HG02970 (cell line): ENCODE data around the gene SKAP2.

Source experiments
- ATAC-seq: cut with Tn5 transposase; IDR thresholded peaks from one replicate; pipeline ENCODE4 v1.9.1; 2021; ENCODE audit warnings: mild to moderate bottlenecking, moderate library complexity, moderate number of reproducible peaks; ENCODE audit not compliant: unreplicated experiment, low FRiP score

The SKAP2 gene

DNA sequence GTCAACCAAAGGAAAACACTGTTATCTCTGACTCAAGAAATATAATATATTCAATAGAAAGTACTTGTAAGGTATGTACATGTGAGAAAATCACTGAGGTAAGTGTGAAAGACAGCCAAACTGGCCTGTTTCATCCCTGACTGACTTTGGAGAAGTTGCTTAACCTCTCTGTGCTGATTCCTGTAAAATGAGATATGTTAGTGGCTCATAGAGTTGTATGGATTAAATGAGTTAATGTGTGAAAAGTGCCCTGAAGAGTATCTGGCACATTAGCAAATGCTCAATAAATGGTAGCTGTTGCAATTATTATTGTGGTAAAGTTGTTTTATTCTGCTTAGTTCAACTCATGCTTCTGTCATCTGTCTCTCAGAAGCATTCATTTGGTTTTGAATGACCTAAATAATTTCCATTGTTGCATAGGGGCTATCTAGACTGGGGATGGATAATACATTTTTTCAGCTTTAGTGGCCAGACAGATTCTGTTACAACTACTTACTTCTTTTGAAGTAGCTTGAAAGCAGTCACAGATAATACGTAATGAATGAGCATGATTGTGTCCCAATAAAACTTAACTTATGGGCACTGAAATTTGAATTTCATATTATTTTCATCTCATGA is 84.3 kb downstream of the SKAP2 start:
- no peak for ATAC-seq

- no peak for ATAC-seq
Observed at GRCh38 chr7:26777385-26777784, 87.0 kb downstream of the SKAP2 start.

DNA sequence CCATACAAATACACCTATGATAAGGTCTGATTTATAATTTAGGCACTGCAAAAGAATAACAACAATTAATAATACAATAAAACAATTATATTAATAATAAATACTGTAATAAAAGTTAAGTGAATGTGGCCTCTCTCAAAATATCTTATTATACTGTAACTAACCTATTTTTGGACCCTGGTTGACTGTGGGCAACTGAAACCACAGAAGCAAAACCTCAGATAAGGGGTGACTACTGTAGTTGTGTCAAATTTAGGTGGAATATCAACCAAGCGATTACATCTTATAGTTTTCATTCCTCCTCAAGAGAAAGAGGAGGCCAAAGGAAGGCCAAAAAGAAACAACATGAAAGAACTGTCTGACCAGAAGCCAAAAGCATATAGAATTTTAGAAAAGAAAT is 103.9 kb downstream of the SKAP2 start:
- no peak for ATAC-seq

DNA sequence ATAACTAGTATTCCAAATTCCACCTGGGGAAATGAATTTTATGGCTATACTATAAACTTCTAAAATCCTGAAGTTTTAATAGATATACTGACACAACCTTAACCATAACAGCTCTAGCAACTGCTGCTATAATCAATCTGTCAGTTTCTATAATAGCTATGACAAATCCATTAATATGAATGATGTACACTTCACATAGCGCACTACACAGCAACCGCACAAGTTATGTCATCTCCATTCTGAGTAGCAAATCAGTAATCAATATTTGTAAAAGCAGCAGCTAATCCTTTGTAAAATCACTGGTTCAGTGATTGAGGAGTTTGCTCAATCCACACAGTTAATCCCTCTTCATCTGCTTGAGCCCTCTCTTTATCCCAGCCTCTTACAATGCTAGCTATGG is 105.3 kb downstream of the SKAP2 start:
- no peak for ATAC-seq

DNA sequence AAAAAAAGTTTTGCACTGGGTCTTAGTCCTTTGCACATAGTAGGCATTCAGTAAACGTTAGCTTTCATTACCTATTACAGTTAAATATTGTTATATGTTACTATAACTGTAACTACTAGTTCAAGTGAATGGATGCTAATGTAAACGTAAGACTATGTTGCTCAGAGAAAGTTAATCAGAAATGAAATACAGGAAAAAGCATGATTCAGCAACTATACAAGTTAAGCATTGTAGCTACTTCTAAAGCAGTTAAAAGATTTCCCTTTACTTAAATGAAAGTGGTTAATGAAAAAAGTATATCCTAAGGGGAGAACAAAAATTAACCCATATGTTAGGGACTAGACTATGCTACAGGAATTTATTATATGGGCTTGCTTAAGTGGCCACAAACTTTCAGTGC is 121.2 kb downstream of the SKAP2 start:
- ATAC-seq = no peak

GRCh38 chr7:26735976-26736600 is 128.3 kb downstream of the SKAP2 start:
- no peak for ATAC-seq

DNA sequence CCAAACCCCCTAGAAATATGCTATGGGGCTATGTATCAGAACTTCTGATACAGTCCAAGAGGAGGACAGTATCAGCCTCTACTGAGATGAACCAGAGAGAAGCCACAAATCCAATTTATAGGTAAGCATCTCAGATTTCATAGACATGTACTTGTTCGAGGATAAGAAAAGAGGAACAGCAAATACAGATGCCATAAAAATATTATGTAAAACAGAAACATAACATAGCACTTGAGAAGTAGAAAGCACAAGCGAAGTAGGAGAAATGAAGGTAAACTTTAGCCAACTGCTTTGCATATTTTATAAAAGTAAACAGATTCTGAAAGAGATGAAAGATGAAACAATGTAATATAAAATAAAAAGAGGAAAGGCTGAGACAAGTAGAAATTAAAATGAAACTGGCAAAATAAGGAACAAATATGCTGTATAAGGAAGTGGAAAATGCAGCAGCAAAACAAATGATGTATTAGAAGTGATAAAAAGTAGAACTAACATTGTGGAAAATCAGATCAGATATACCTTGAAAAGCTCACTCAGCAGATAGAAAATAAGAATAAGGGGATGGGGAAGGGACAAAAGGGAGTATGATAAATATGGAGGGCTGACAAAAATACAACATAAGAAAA is 135.1 kb downstream of the SKAP2 start:
- no peak for ATAC-seq

GRCh38 chr7:26726051-26726450 is 138.3 kb downstream of the SKAP2 start:
- no peak for ATAC-seq

DNA sequence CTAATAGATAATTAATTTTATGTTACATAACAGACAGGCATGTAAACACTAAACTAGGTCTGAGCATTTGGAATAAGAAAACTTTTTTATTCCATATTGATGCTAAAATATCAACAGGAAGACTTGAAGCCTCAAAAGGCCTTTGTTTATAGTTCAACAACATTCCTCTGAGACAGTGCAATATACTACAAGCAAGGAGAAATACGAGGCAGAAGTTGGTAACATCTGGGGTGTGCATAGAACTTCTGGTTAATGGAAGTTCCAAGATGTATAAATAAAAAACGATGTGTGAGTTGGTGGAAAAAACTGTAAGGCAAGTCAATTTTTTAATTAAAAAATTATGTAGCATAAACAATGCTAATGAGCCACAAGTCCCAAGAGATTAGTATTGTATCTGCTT is 139.6 kb downstream of the SKAP2 start:
- no peak for ATAC-seq

- no peak for ATAC-seq
Observed at GRCh38 chr7:26723129-26723528, 141.3 kb downstream of the SKAP2 start.

- no peak for ATAC-seq
Observed at GRCh38 chr7:26721450-26721849, 142.9 kb downstream of the SKAP2 start.

DNA sequence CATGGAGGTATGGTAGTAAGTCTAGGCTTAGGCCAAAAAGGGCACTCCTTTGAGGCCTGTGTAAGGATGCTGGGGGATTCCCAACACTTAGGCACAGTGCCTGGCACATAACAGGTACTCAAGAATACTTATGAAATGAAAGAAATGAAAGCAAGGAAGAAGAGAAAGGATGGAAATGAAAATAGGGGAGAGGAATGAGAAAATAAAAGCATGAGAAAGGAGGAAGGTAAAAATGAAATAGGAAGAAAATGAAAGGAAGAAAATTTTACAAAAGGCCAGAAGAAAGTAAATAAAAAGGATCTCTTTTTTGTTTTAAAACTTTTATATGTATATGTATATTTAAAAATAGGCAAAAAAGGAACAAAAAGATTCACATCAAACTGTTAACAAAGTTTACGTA is 146.3 kb downstream of the SKAP2 start:
- no peak for ATAC-seq

DNA sequence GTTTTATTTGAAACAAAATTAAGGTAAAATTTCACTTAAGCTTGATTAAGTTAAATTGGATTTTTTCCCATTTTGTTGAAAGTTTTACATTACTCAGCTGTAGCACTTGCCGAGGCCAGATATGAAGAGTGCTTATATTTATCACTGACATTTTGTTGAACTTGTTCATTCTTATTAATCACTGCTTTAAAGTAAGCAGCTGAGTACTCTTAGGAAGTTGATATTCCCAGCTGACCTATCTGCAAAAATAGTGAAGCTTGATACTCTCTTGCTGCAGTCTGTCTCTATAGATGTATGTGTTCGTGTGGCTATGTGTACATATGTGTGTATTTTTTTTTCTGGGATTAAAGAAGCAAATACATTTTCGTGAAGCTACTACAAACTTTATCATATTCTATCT is 150.0 kb downstream of the SKAP2 start:
- no peak for ATAC-seq

DNA sequence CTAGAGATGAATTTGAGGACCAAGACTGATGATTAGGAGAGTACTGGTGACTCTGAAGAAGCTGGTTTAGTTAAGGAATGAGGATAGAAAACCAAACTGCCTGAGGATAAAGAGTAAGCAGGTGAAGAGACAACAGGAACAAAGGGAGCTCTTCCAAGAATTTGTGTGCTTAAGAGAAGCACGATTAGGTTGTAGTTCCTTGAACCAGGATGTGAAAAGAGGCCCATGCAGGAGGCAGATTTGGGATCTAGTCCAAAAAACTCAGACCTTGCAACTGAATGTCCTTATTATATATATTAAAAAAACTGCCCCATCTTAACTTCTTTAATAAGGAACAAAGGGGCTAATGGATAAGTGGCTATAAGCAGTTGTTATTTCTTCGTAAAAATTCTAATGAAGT is 150.4 kb downstream of the SKAP2 start:
- ATAC-seq = no peak

- ATAC-seq = no peak
Observed at GRCh38 chr7:26709210-26709990, 155.0 kb downstream of the SKAP2 start.

DNA sequence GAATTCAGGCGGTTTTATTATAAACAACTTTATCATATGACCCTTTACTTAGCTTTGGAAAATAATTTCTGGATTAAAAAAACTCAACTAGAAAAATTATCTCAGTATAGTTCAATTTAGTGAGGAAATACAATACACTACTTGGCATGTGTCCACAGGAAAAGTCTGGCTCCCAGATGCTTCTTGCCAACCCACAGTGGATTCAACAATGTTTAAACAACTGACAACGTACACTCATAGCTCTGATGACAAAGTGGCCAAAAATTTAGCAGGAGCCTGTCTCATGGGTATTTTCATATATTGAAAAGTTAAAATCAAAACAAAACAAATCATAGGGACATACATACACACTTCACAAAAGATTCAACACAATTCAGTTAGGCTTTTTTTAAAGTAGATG is 158.8 kb downstream of the SKAP2 start:
- no peak for ATAC-seq

GRCh38 chr7:26704786-26705185 is 159.6 kb downstream of the SKAP2 start:
- no peak for ATAC-seq

DNA sequence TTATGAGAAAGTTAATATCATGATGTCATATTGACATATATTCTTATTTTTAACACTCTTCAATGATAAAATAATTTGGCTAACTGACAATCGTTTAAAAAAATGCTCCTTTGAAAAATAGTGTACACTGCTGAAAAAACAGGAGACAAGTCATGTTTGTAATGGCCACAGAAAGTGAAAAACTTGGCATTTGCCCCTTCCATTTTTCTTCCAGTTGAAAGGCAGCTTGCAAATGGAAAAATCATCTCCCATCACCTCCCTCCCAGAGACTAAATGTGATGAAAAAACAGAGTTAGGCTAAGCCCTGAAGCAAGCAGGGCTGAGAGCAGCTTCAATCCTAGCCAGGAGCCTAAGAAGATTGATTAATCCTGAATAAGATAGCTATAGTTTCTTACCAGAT is 160.4 kb downstream of the SKAP2 start:
- no peak for ATAC-seq

GRCh38 chr7:26700893-26701292 is 163.5 kb downstream of the SKAP2 start:
- ATAC-seq = no peak

GRCh38 chr7:26700386-26700785 is 164.0 kb downstream of the SKAP2 start:
- no peak for ATAC-seq

GRCh38 chr7:26699766-26700165 is 164.6 kb downstream of the SKAP2 start:
- no peak for ATAC-seq
